Endothelial cell of umbilical vein (primary cell): Measurements from ENCODE around the gene PHF8. TPM values are rescaled to one million over a fixed set of nuclear protein-coding genes. Genes with fewer than 3 reads are reported as not detected.

Experiments used
- BruUV-seq: library from RNA; stranded (reverse); fragments of 400-500 nt; replicated peaks from 2 replicates; lab custom pipeline; 2021; lab: Mats Ljungman, UMichigan
- CTCF ChIA-PET: fragments of 300-600, 350-600 bp; sonication (Branson Sonifier 250); formaldehyde crosslinking; loops from one replicate; lab custom pipeline; 2021; ENCODE audit warnings: antibody characterized with exemption, inconsistent platforms; lab: Charles Lee
- POLR2A ChIA-PET: fragments of 300-600, 350-600 bp; sonication (Branson Sonifier 250); formaldehyde crosslinking; loops from one replicate; lab custom pipeline; 2021; ENCODE audit warnings: antibody characterized with exemption, inconsistent platforms; lab: Charles Lee
- DNase-seq: peaks from one replicate; pipeline ENCODE4 v3.0.0-alpha.2; 2011; ENCODE audit warnings: low read depth, low spot score
- FAIRE-seq: peaks from 2 replicates; lab custom pipeline; 2011; peaks lifted over from hg19 to GRCh38; lab: Jason Lieb, UNC
- H2AFZ ChIP-seq: 2 replicates; pipeline ENCODE4 v1.6.0; 2012; ENCODE audit warnings: low read depth, low read length, control low read depth, inconsistent platforms
- H3K27ac ChIP-seq: 2 replicates; pipeline ENCODE4 v1.5.1; 2011; ENCODE audit warnings: low read depth, mild to moderate bottlenecking, control low read depth, low read length, moderate library complexity; ENCODE audit not compliant: insufficient read depth
- H3K27me3 ChIP-seq, 2 experiments: 2 replicates each; pipeline versions ENCODE4 v1.6.0 to v1.6.1; 2011; ENCODE audit warnings: low read length in 2 of 2, mixed read lengths in 1 of 2; ENCODE audit not compliant: control insufficient read depth in 2 of 2, insufficient read depth in 2 of 2
- H3K36me3 ChIP-seq, 2 experiments: 2 replicates in 1 of 2; 3 replicates in 1 of 2; pipeline ENCODE4 v1.5.1; 2011; ENCODE audit warnings: low read length in 2 of 2, mild to moderate bottlenecking in 1 of 2, moderate library complexity in 1 of 2; ENCODE audit not compliant: control insufficient read depth in 2 of 2, insufficient read depth in 2 of 2; ENCODE audit errors: extremely low read depth in 1 of 2
- H3K4me1 ChIP-seq: 3 replicates; pipeline ENCODE4 v1.5.1; 2011; ENCODE audit warnings: mild to moderate bottlenecking, low read length; ENCODE audit not compliant: control insufficient read depth, insufficient read depth; ENCODE audit errors: extremely low read depth
- H3K4me2 ChIP-seq: 2 replicates; pipeline ENCODE4 v1.6.1; 2011; ENCODE audit warnings: low read length, control low read depth, mixed read lengths; ENCODE audit not compliant: insufficient read depth
- H3K4me3 ChIP-seq, 3 experiments: fragments of 200-600 bp in 1 of 3; sonication (generic), shearing (Covaris generic) in 1 of 3; replicated peaks in 1 of 3; 2 replicates each; pipeline ENCODE4 v1.5.1; 2011 to 2016; ENCODE audit warnings: control low read depth in 3 of 3, low read length in 3 of 3, mild to moderate bottlenecking in 2 of 3, inconsistent platforms in 1 of 3, low read depth in 1 of 3, moderate library complexity in 1 of 3; ENCODE audit not compliant: insufficient read depth in 1 of 3
- H3K79me2 ChIP-seq: 2 replicates; pipeline ENCODE4 v1.6.0; 2012; ENCODE audit warnings: low read length, inconsistent platforms; ENCODE audit not compliant: control insufficient read depth, insufficient read depth
- H3K9ac ChIP-seq: replicated peaks from 2 replicates; pipeline ENCODE3; 2011; ENCODE audit warnings: low read length, control low read depth; ENCODE audit not compliant: insufficient read depth; ENCODE audit errors: extremely low read depth
- H3K9me1 ChIP-seq: replicated peaks from 3 replicates; pipeline ENCODE4 v1.6.0; 2011; ENCODE audit warnings: mild to moderate bottlenecking, low read length; ENCODE audit not compliant: control insufficient read depth, insufficient read depth; ENCODE audit errors: extremely low read depth
- H3K9me3 ChIP-seq: replicated peaks from 2 replicates; pipeline ENCODE4 v1.5.1; 2012; ENCODE audit warnings: low read length, inconsistent platforms; ENCODE audit not compliant: control insufficient read depth, insufficient read depth
- H4K20me1 ChIP-seq: replicated peaks from 2 replicates; pipeline ENCODE3; 2011; ENCODE audit warnings: mild to moderate bottlenecking, low read length; ENCODE audit not compliant: control insufficient read depth, insufficient read depth; ENCODE audit errors: extremely low read depth
- EZH2 ChIP-seq: IDR thresholded peaks from 2 replicates; pipeline ENCODE4 v1.6.1; 2012; ENCODE audit warnings: borderline replicate concordance, low read depth, mild to moderate bottlenecking, moderate library complexity, low read length, inconsistent platforms; ENCODE audit not compliant: severe bottlenecking
- GATA2 ChIP-seq: IDR thresholded peaks from 2 replicates; pipeline ENCODE4 v1.7.0; 2011; ENCODE audit warnings: low read depth, mild to moderate bottlenecking, moderate library complexity, mixed read lengths, low read length; ENCODE audit not compliant: insufficient read length, insufficient read depth
- JUN ChIP-seq: IDR thresholded peaks from 2 replicates; pipeline ENCODE4 v1.6.1; 2011; ENCODE audit warnings: borderline replicate concordance, low read depth; ENCODE audit not compliant: insufficient read length, insufficient read depth
- MYC ChIP-seq: IDR thresholded peaks from one replicate; pipeline ENCODE4 v1.6.1; 2011; ENCODE audit warnings: mild to moderate bottlenecking, low read depth, low read length
- POLR2A ChIP-seq: IDR thresholded peaks from 2 replicates; pipeline ENCODE4 v1.6.1; 2012; ENCODE audit warnings: low read depth, mild to moderate bottlenecking, control low read depth, low read length
- POLR2AphosphoS5 ChIP-seq: IDR thresholded peaks from 2 replicates; pipeline ENCODE4 v1.6.1; 2012; ENCODE audit warnings: low read depth, mild to moderate bottlenecking, control low read depth, low read length, moderate library complexity; ENCODE audit not compliant: insufficient read depth
- dilution Hi-C: fragments of 300-500 bp; cut with MboI; formaldehyde crosslinking; loops from one replicate; pipeline ENCODE4 v1.15.0; 2019; ENCODE audit warnings: low sequenced_read_pairs; ENCODE audit not compliant: extremely low pct_ligation_motif_present
- intact Hi-C: fragments of 100-400 bp; cut with micrococcal nuclease; formaldehyde crosslinking; loops from one replicate; pipeline ENCODE4 v1.10.0; 2022
- polyA plus RNA-seq, 4 experiments: library from polyadenylated mRNA; depleted of rRNA in 3 of 4; stranded (reverse) in 3 of 4; unstranded in 1 of 4; fragments of >200 nt; gene quantifications; 2 replicates each; pipeline versions ENCODE4 v1.2.1 to v1.2.3, GENCODE V29; 2011 to 2012; ENCODE audit warnings: missing spikeins in 1 of 4
- total RNA-seq: library from RNA; stranded (reverse); gene quantifications from 2 replicates; pipeline ENCODE4 v1.2.3, GENCODE V29; 2021
- TF ChIP-seq, protein P1 (sequence below), 2 donors: IDR thresholded peaks; 1 replicate in 1 of 2; 2 replicates in 1 of 2; pipeline ENCODE4 v1.5.1; 2011; ENCODE audit warnings: low read length in 2 of 2, mild to moderate bottlenecking in 2 of 2, moderate library complexity in 2 of 2, control low read depth in 1 of 2, inconsistent platforms in 1 of 2, low read depth in 1 of 2; ENCODE audit not compliant: insufficient read depth in 1 of 2; ENCODE audit errors: extremely low read depth in 1 of 2

The PHF8 gene
- total and polyA plus RNA-seq, 2 donors (not counting 3 experiments of a cell fraction or from before 2014, with no cell fraction given), result 10.9 to 25.5 TPM

DNA sequence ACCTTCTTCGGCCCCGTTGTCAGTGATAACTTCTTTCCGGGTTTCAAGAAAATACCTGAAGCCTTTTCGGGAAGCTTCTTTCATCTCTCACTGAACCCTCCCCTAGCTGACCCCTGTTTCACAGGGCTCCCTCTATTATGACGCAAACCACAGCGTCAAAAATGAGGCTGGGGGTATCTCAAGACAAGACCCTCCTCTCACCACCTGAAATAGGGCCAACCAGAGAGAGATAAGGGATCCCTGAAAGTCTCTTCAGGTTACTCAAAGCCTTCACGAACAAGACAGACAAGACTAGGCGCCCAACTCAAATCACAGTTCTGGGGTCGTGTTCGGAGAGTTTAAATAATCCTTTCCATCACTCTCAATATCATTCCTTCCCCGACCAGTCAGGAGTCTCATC, 1.2 kb downstream of the PHF8 start:
- Histone ChIP-seq H3K9ac (peak overlapping the region; percentile 93), H2AFZ (peak overlapping the region; percentile 68), H3K79me2 (peaks cover 3% of the 10 kb centered on the region), H3K4me1 (peaks cover 13% of the 10 kb centered on the region), H3K4me3 (peak overlapping the region; percentile 66 to 87 (median 70)), H3K27ac (peak overlapping the region; percentile 76), H3K9me3 (no peaks in the 10 kb centered on the region), H3K9me1 (no peaks in the 10 kb centered on the region), H3K36me3 (no peaks in the 10 kb centered on the region), H3K4me2 (peak overlapping the region; percentile 98), H4K20me1 (no peaks in the 10 kb centered on the region), H3K27me3 (no peaks in the 10 kb centered on the region)
- dilution Hi-C loops (no loop called here), intact Hi-C loops (loop anchor here (5.0 to 10.0 kb wide), 3 partner anchors 594 to 1112 kb away; partner anchors contain the start of gene MAGED2)
- ChIA-PET POLR2A (interaction anchor here (0.6 to 1.4 kb wide), 5 partner anchors 66 to 397 kb away, joined by 3 to 5 read pairs (median 4); partner anchors contain the start of genes TSR2 and WNK3), CTCF (interaction anchor here (0.6 to 2.7 kb wide), 11 partner anchors 24 to 397 kb away, joined by 3 to 15 read pairs (median 4); partner anchors contain the start of genes FAM120C, TSR2 and WNK3)
- DNase-seq, result no peak
- BruUV-seq, result no TSS peak
- no peak for TF ChIP-seq JUN
- TF ChIP-seq POLR2AphosphoS5, result no peak
- no peak for TF ChIP-seq POLR2A
- TF ChIP-seq MYC, result no peak
- no peak for TF ChIP-seq GATA2
- TF ChIP-seq, protein P1, sequence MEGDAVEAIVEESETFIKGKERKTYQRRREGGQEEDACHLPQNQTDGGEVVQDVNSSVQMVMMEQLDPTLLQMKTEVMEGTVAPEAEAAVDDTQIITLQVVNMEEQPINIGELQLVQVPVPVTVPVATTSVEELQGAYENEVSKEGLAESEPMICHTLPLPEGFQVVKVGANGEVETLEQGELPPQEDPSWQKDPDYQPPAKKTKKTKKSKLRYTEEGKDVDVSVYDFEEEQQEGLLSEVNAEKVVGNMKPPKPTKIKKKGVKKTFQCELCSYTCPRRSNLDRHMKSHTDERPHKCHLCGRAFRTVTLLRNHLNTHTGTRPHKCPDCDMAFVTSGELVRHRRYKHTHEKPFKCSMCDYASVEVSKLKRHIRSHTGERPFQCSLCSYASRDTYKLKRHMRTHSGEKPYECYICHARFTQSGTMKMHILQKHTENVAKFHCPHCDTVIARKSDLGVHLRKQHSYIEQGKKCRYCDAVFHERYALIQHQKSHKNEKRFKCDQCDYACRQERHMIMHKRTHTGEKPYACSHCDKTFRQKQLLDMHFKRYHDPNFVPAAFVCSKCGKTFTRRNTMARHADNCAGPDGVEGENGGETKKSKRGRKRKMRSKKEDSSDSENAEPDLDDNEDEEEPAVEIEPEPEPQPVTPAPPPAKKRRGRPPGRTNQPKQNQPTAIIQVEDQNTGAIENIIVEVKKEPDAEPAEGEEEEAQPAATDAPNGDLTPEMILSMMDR (IDR thresholded peaks at IDR 0.05; ENCODE audit: extremely low read depth in 1 of 2, insufficient read depth in 1 of 2, low read depth in 1 of 2, low read length in 2 of 2), result no peak
- TF ChIP-seq EZH2, result no peak
- peak; percentile 46 for FAIRE-seq
